Cardiac muscle cell (in vitro differentiated cells and primary cell): ENCODE measurements around the gene VPS13A. TPM values are rescaled to one million over a fixed set of nuclear protein-coding genes. Genes with fewer than 3 reads are reported as not detected.
A peak's percentile ranks its signal among the peaks of the same experiment; 100 is the strongest.
"Not testable (repeated sequence)": the region's sequence is repeated elsewhere in the genome, so short reads cannot be mapped to it uniquely, and the experiment has no call there.

Experiments used
- DNase-seq, 2 donors: peaks; one replicate each; pipeline versions ENCODE4 v3.0.0 to v3.0.0-alpha.2; 2010 to 2017; ENCODE audit warnings: low read depth in 1 of 2, low spot score in 1 of 2
- H3K27ac ChIP-seq: fragments of 200-600 bp; sonication (generic); 2 replicates; pipeline ENCODE4 v1.5.1; 2016
- H3K27me3 ChIP-seq: fragments of 200-600 bp; sonication (generic); 2 replicates; pipeline ENCODE4 v1.6.0; 2016; ENCODE audit warnings: control low read depth
- H3K36me3 ChIP-seq: fragments of 200-600 bp; sonication (generic); 2 replicates; pipeline ENCODE4 v1.5.1; 2016; ENCODE audit warnings: control low read depth
- H3K4me1 ChIP-seq: fragments of 200-600 bp; sonication (generic); 2 replicates; pipeline ENCODE4 v1.8.1; 2017; ENCODE audit warnings: low read depth, mild to moderate bottlenecking, mixed run types
- H3K4me3 ChIP-seq: fragments of 200-600 bp; sonication (generic); 2 replicates; pipeline ENCODE4 v1.5.1; 2016; ENCODE audit warnings: mild to moderate bottlenecking
- H3K9me3 ChIP-seq: fragments of 200-600 bp; sonication (generic); 2 replicates; pipeline ENCODE4 v1.5.1; 2017; ENCODE audit warnings: low read depth, mild to moderate bottlenecking, control low read depth
- CTCF ChIP-seq: IDR thresholded peaks from 2 replicates; pipeline ENCODE4 v1.5.1; 2012; ENCODE audit warnings: low read depth, mild to moderate bottlenecking, low read length
- polyA plus RNA-seq: library from polyadenylated mRNA; unstranded; fragments of >200 nt; fragmentation: Nextera tagmentation; extraction: Ambion mirVana; gene quantifications from 2 replicates; pipeline ENCODE4 v1.2.1, GENCODE V29; 2016
- total RNA-seq: library from RNA; depleted of rRNA; stranded (reverse); fragments of >200 nt; gene quantifications from 2 replicates; pipeline ENCODE4 v1.2.3, GENCODE V29; 2016

Gene VPS13A
- total and polyA plus RNA-seq, 2 experiments from 2014 or later: 10.7 to 32.3 TPM

GRCh38 chr9:77384406-77384805, 207.1 kb downstream of the VPS13A start:
- Histone ChIP-seq H3K9me3 (no peaks in the 10 kb centered on the region), H3K27me3 (no peaks in the 10 kb centered on the region), H3K27ac (no peak overlapping the region), H3K36me3 (peaks cover 17% of the 10 kb centered on the region), H3K4me3 (no peak overlapping the region), H3K4me1 (no peaks in the 10 kb centered on the region)
- DNase-seq: peak in 1 of 2 donors; percentile 42
- TF ChIP-seq CTCF: no peak

GRCh38 chr9:77386187-77386586, 208.9 kb downstream of the VPS13A start:
- DNase-seq: no peak

GRCh38 chr9:77391834-77392233, 214.5 kb downstream of the VPS13A start:
- Histone ChIP-seq H3K36me3 (no peaks in the 10 kb centered on the region), H3K9me3 (no peaks in the 10 kb centered on the region), H3K27me3 (no peaks in the 10 kb centered on the region), H3K4me1 (no peaks in the 10 kb centered on the region), H3K27ac (no peak overlapping the region), H3K4me3 (no peak overlapping the region)
- no peak for DNase-seq
- TF ChIP-seq CTCF: no peak

More at GRCh38 chr9:77386187-77386586, 208.9 kb downstream of the VPS13A start:
- Histone ChIP-seq H3K4me3 (no peak overlapping the region), H3K27me3 (no peaks in the 10 kb centered on the region), H3K4me1 (no peaks in the 10 kb centered on the region), H3K27ac (no peak overlapping the region), H3K36me3 (peaks cover 17% of the 10 kb centered on the region), H3K9me3 (no peaks in the 10 kb centered on the region)
- TF ChIP-seq CTCF: no peak

- no peaks in the 10 kb centered on the region for H3K27me3 ChIP-seq
- no peak for TF ChIP-seq CTCF
- no peak overlapping the region for H3K4me3 ChIP-seq
- no peak for DNase-seq
- H3K4me1 ChIP-seq: no peaks in the 10 kb centered on the region
- H3K9me3 ChIP-seq: no peaks in the 10 kb centered on the region
- H3K36me3 ChIP-seq: no peaks in the 10 kb centered on the region
- H3K27ac ChIP-seq: no peak overlapping the region
Measured at GRCh38 chr9:77392328-77392727, 215.0 kb downstream of the VPS13A start.

GRCh38 chr9:77398581-77398980, 221.2 kb downstream of the VPS13A start:
- H3K4me3 ChIP-seq, H3K9me3 ChIP-seq, H3K27ac ChIP-seq, DNase-seq, H3K4me1 ChIP-seq, H3K27me3 ChIP-seq, H3K36me3 ChIP-seq: not testable (repeated sequence)

- no peak overlapping the region for H3K27ac ChIP-seq
- no peak overlapping the region for H3K4me3 ChIP-seq
- DNase-seq: no peak
- no peaks in the 10 kb centered on the region for H3K4me1 ChIP-seq
- H3K27me3 ChIP-seq: no peaks in the 10 kb centered on the region
- H3K36me3 ChIP-seq: peaks cover 5% of the 10 kb centered on the region
- no peak for TF ChIP-seq CTCF
- H3K9me3 ChIP-seq: no peaks in the 10 kb centered on the region
Measured at GRCh38 chr9:77399964-77400363, 222.6 kb downstream of the VPS13A start.
